HG02884 (cell line): ENCODE data around the gene TTC9.

Experiments
- ATAC-seq: cut with Tn5 transposase; IDR thresholded peaks from one replicate; pipeline ENCODE4 v1.9.1; 2021; ENCODE audit warnings: mild to moderate bottlenecking, moderate library complexity; ENCODE audit not compliant: unreplicated experiment

The TTC9 gene

GRCh38 chr14:70643967-70644366 is 2.3 kb downstream of the TTC9 start:
- ATAC-seq, result no peak

GRCh38 chr14:70645892-70646291 is 4.2 kb downstream of the TTC9 start:
- ATAC-seq, result no peak

- no peak for ATAC-seq
Measured at GRCh38 chr14:70646705-70647104, 5.0 kb downstream of the TTC9 start.

- no peak for ATAC-seq
Measured at GRCh38 chr14:70648346-70648745, 6.6 kb downstream of the TTC9 start.

- no peak for ATAC-seq
Measured at GRCh38 chr14:70649803-70650202, 8.1 kb downstream of the TTC9 start.

- no peak for ATAC-seq
Measured at GRCh38 chr14:70651522-70651921, 9.8 kb downstream of the TTC9 start.

GRCh38 chr14:70652871-70653270 is 11.2 kb downstream of the TTC9 start:
- no peak for ATAC-seq

- no peak for ATAC-seq
Measured at GRCh38 chr14:70653662-70654061, 11.9 kb downstream of the TTC9 start.

- no peak for ATAC-seq
Measured at GRCh38 chr14:70654632-70655031, 12.9 kb downstream of the TTC9 start.

- peak; percentile 65 for ATAC-seq
Measured at GRCh38 chr14:70655110-70655826, 13.6 kb downstream of the TTC9 start.

GRCh38 chr14:70658899-70659298 is 17.2 kb downstream of the TTC9 start:
- no peak for ATAC-seq

GRCh38 chr14:70660967-70661893 is 19.5 kb downstream of the TTC9 start:
- ATAC-seq, result no peak

GRCh38 chr14:70662080-70662479 is 20.4 kb downstream of the TTC9 start:
- no peak for ATAC-seq

GRCh38 chr14:70662816-70663215 is 21.1 kb downstream of the TTC9 start:
- ATAC-seq, result no peak

- ATAC-seq, result no peak
Measured at GRCh38 chr14:70663707-70664179, 22.0 kb downstream of the TTC9 start.

- no peak for ATAC-seq
Measured at GRCh38 chr14:70664698-70665447, 23.2 kb downstream of the TTC9 start.

GRCh38 chr14:70665448-70666360 is 24.0 kb downstream of the TTC9 start:
- ATAC-seq, result peak; percentile 50

- no peak for ATAC-seq
Measured at GRCh38 chr14:70666361-70666686, 24.6 kb downstream of the TTC9 start.

- no peak for ATAC-seq
Measured at GRCh38 chr14:70670992-70671651, 29.4 kb downstream of the TTC9 start.
